Head of caudate nucleus (tissue), 42 donors: ENCODE measurements around the gene PAN3.
"Not testable (repeated sequence)": the region's sequence is repeated elsewhere in the genome, so short reads cannot be mapped to it uniquely, and the experiment has no call there.

ENCODE experiments used
- DNase-seq, 42 donors: peaks; one replicate each; pipeline versions ENCODE4 v3.0.0 to v3.0.0-alpha.2; 2020 to 2021; ENCODE audit warnings: mixed read lengths in 7 of 42
- intact Hi-C: fragments of 100-400 bp; cut with DNase I; formaldehyde crosslinking; loops from one replicate; pipeline ENCODE4 v1.15.0; 2022

Gene PAN3, protein sequence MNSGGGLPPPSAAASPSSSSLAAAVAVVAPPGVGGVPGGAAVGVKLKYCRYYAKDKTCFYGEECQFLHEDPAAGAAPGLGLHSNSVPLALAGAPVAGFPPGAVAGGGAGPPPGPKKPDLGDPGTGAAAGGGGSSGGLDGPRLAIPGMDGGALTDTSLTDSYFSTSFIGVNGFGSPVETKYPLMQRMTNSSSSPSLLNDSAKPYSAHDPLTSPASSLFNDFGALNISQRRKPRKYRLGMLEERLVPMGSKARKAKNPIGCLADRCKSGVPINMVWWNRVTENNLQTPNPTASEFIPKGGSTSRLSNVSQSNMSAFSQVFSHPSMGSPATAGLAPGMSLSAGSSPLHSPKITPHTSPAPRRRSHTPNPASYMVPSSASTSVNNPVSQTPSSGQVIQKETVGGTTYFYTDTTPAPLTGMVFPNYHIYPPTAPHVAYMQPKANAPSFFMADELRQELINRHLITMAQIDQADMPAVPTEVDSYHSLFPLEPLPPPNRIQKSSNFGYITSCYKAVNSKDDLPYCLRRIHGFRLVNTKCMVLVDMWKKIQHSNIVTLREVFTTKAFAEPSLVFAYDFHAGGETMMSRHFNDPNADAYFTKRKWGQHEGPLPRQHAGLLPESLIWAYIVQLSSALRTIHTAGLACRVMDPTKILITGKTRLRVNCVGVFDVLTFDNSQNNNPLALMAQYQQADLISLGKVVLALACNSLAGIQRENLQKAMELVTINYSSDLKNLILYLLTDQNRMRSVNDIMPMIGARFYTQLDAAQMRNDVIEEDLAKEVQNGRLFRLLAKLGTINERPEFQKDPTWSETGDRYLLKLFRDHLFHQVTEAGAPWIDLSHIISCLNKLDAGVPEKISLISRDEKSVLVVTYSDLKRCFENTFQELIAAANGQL

DNA sequence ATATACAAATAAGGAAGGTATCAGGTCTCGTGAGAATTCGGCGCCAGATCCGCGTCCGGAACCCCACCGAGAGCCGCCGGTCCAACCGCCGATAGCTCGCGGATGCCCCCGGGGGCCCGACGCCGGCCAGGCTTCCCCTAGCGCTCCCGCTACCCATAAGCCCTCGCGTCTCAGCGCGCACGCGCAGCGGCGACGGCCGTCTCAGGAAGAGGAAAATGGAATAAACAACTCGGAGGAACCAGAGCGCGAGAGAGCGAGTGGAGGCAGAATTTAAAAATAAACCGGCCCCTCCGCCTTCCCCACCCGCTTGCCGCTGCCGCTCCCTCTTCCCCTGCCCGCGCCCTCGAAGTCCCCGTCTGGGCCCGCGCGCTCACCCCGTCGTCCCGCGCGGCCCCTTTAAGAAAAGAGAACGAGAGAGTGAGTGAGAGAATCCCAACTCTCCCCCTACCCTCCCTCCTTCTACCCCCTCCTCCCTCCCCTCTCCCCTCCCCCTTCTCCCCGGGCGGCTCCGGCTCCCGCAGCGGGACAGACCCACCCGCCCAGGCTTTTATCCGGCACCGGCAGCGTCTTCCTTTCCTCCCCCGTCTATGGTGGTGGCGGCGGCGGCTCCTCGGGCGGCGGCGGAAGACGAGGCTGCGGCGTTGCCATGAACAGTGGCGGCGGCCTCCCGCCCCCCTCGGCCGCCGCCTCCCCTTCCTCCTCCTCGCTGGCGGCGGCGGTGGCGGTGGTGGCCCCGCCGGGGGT lies at the start of gene PAN3:
Gene PAN3 (plus strand): TSS at position 534 of the 744 bp plus-strand sequence. CDS start 113 bp downstream, at position 647.
- intact Hi-C loops = no loop called here
- peak; percentile 74 to 97 (median 93) for DNase-seq

GRCh38 chr13:28089065-28089464 lies 49.3 kb upstream of the PAN3 start:
- intact Hi-C loops = no loop called here
- no peak for DNase-seq

DNA sequence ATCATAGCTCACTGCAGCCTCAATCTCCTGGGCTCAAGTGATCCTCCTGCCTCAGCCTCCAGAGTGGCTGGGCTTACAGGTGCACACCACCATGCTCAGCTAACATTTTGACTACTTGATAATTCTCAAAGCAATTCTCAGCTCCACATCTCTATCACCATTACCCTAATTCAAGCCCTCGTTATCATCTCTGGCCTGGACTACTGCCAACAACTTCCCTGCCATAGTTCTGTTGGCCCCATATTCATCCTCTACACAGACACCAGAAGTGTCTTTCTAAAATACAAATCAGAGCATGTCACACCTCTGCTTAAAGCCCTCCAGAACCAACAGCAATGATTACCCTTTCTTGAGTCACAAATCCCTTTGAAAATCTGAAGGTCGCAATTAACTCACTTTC lies 45.9 kb upstream of the PAN3 start:
- intact Hi-C loops = no loop called here

DNA sequence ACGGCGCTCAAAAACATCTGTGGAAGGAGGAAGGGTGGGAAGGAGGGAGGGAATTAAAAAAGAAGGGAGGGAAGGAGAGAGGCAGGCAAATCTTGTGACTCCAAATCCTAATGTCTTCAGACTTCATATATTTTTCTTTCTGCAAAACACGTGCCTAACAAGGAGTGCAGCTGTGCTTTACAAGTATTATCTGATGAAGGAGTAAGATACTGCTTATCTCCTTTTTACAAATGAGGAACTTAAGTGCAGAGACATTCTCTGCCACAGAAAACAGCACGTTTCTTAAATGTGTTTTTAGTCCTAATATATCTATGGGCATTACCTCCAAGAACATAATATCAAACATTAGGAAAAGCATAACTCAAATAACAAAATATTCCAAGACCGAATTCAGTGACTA lies 44.5 kb upstream of the PAN3 start:
- no peak for DNase-seq
- intact Hi-C loops = no loop called here

More for the DNA sequence above, 45.9 kb upstream of the PAN3 start:
- no peak for DNase-seq

- DNase-seq = no peak
- intact Hi-C loops = no loop called here
These were observed 44.0 kb upstream of the PAN3 start for GRCh38 chr13:28094306-28094705.

DNA sequence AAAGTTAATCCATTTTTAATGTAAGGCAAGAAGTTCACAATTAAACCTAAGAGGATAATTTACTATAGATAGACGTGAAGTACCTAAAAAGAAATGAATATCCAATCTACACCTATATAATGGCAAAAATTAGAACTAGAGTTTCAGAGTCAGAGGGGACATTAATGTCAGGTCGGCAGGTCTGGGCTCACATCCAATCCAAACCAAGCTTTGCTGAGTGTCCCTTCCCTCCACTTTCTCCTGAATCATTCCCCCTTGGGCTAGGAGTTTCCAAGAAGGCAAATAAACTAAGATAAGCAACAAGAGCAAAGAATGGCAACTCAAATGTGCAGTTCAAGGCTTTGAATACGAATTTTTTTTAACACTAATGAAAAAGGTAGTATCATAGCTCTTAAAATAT lies 40.8 kb upstream of the PAN3 start:
- no peak for DNase-seq
- intact Hi-C loops = no loop called here

DNA sequence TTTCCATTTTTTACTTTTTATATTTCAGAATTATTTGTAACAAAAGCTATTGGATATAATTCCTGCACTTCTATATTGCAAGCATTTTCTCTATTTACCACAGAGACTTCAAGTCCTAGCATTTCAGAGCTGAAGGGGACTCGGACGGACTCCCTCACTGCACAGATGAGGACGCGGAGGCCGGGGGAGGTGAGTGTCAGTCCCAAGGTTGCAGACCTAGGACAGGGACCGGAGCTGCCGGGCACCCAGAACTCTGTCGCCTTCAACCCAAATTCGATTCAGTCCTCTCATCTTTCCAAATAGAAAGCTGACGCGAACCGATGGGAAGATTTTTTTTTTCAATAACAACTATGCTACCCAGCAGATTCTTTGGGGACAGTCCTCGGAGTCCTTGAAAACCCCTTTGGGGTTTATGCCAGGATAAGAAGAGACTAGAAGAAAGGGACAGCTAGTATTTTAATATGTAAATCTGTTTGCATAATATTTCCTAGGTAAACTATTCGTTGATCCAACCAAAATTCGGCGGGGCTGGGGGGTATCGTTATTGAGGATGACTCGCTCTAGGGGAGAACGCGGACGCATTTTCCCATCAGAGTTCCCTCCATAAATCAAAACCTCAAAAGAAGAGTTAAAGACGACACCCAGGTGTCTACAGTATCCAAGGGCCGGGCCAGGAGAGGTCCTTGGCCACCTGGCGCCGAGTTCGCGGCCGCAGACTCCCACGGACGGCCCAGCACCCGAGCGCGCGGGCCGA lies 38.8 kb upstream of the PAN3 start:
- intact Hi-C loops = no loop called here
- no peak for DNase-seq

DNA sequence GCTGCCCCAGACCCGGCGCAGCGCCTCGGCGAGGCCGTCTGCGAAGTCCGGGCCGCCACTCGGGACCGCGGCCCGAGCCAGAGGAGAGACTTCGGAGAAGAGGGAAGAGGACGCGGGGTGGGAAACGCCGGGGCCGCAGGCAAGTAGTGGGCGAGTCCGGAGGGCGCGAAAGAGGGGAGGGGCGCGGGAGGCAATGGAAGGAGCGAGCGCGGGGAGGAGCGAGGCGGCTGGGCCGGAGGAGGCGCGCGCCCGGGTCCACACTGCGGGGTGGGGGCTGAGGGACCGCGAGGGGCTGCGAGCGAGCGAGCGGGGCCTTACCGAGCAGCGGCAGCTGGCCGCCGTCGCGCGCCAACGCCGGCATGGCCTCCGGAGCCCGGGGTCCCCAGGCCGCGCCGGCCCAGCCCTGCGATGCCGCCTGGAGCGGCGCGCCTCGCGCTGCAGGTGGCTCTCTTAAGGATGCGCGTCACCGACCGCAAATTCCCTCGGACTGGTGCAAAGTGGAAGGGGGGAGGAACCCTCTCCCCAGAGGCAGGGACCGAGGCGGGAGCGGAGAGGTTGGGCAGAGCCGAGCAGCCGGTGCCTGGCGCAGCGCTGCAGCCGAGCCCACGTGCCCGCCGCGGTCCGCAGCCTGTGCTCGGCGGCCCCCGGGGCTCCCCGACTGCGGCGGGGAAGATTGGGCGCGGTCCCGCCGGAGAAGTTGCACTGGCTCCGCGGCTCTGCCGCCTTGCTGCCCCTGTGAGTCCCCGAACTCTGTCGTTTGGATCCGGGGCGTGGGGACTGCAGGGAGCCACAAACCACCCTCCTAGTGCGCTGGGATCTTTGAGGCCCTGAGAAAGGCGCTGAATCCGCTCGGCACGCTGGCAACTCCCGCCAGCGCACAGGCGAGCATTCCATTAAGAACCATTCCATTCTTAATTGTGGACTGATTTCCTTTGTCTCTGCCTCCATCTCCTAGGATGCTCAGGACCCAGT lies 37.9 kb upstream of the PAN3 start, which contains the start of gene FLT3:
Gene FLT3 (minus strand): TSS at position 427 of the 972 bp plus-strand sequence. CDS start 66 bp downstream, at position 361.
- DNase-seq = peak in 10 of 42 donors; percentile 4 to 26 (median 14)
- intact Hi-C loops = no loop called here

DNA sequence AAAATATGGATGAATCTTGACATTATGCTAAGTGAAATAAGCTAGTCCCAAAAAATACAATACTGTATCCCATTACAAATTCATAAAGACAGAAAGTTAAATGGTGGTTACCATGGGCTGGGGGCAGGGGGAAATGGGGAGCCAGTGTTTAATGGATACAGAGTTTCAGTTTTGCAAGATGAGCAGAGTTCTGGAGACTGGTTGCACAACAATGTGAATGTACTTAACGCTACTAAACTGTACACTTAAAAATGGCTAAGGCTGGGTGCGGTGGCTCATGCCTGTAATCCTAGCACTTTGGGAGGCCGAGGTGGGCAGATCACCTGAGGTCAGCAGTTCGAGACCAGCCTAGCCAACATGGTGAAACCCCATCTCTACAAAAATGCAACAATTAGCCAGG lies 36.5 kb upstream of the PAN3 start:
- not testable (repeated sequence) for DNase-seq

GRCh38 chr13:28106976-28107375 lies 31.4 kb upstream of the PAN3 start:
- intact Hi-C loops = no loop called here
- DNase-seq = no peak

More for the DNA sequence above, 36.5 kb upstream of the PAN3 start:
- intact Hi-C loops = not testable (repeated sequence)

DNA sequence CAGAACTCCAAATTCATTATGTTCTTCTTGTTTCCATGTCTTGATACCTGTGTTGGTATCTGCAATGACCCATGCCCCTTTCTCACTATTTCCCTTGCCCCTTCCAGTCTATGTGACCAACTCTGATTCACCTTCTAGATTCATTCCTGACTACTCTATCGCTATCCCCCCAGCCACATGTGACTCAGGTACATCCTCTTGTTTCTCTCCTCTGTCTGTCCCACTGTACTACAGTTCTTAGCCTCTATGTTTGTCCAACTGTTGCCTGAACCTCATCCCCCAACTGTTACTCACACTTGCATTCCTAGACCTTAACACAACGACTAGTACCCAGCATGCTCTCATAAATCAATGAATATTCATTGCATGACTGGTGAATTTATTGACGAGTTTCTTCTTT lies 27.9 kb upstream of the PAN3 start:
- intact Hi-C loops = no loop called here
- no peak for DNase-seq

- no peak for DNase-seq
- intact Hi-C loops = no loop called here
These were observed 21.6 kb upstream of the PAN3 start for GRCh38 chr13:28116736-28117135.

DNA sequence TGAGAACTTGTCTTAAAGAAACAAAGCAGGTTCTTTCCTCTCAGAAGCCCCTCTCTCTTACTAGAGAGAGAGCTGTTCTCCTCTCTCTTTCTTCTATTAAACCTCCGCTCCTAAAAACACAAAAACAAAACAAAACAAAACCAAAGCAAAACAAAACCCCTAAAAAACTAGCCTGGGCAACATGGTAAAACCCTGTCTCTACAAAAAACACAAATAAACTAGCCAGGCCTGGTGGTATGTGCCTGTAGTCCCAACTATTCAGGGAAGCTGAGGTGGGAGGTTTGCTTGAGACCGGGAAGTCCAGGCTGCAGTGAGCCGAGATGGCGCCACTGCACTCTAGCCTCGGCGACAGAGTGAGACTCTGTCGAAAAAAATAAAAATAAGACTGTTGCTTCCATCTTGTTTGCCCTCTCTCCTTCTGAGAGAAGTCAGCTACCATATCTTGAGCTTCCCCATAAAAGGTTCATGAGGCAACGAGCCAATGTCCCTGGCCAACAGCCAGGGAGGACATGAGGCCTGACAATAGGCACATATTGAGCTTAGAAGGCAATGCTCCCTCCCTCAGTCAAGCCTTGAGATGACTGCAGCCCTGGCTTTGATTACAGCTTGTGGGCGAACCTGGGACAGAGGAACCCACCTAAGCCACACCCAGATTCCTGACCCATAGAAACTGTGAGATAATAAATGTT lies 20.5 kb upstream of the PAN3 start:
- intact Hi-C loops = no loop called here
- peak in 9 of 42 donors; percentile 12 to 53 (median 18) for DNase-seq

DNA sequence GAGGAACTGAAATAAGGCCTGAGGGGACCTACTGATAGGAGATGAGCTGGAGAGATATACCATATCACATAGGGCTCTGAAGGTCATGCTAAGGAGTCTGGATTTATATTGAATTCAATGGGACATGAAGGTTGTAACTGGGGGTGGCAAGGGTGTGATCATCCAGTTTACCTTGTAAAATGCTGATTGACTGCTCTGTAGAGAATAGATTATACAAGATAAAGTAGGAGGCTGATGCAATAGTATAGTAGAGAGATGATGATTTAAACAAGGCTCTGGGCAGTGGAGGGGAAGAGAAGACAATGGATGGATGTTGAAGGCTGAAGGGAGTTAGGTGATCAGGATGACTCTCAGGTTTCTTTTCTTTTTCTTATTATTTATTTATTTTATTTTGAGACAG lies 18.0 kb upstream of the PAN3 start:
- intact Hi-C loops = no loop called here
- DNase-seq = no peak

DNA sequence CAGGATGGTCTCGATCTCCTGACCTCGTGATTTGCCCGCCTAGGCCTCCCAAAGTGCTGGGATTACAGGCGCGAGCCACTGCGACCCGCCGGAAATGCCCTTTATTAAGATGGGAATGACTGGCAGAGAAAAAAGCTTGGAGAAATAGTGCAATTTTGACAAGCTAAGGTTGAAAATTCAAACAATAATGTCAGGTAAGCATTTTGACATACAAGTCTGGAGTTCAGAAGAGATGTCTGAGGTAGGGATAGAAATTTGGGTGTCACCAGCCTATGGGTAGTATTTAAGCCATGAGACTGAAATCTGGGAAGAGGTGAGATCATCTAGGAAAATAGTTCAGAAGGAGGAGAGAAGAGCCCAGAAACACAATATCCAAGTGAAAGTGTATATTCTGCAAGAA lies 17.1 kb upstream of the PAN3 start:
- no peak for DNase-seq
- intact Hi-C loops = no loop called here

DNA sequence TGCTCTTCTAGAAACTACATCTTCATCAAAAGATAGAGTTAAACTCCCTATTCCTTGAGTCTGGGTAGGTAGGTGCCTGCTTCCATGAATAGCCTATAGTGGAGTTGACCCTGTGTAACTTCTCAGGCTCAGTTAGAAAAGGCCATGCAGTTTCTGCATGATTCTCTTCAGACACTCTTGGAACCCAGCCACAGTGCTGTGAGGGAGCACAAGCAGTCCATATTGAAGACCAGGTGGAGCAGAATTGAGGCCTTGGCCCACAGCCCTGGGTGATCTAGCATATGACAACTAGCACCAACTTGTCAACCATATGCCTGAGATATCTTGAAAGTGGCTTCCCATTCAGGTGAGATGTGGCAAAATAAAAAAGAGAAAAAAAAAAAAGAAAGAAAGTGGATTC lies 10.3 kb upstream of the PAN3 start:
- intact Hi-C loops = no loop called here
- DNase-seq = no peak

DNA sequence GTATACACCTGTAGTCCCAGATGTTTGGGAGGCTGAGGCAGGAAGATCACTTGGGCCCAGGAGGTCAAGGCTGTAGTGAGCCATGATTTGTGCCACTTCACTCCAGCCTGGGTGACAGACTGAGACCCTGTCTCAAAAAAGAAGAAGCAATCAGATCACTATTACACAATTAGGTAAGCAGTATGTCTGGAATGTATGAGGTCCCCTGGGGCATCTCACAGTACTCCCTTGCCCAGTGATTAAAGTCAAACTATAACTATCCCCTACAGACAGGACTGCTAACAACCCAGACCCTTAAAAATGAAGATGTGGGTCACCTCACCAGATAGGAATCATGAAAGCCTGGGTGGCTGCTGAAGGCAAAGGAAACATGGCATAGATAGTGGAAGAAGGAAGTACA lies 9.4 kb upstream of the PAN3 start:
- DNase-seq = no peak
- intact Hi-C loops = no loop called here
